Adrenal gland (tissue), 12 donors: ENCODE results near the gene CCDC24. TPM values are rescaled to one million over a fixed set of nuclear protein-coding genes. Genes with fewer than 3 reads are reported as not detected.
A peak's percentile ranks its signal among the peaks of the same experiment; 100 is the strongest.

Experiments used
- DNase-seq, 7 donors: peaks; one replicate each; pipeline ENCODE4 v3.0.0-alpha.2; 2019 to 2020
- H3K27ac ChIP-seq, 5 donors: fragments of 200-600 bp; sonication (generic) in 4 of 5; 1 replicate in 3 of 5; 2 replicates in 2 of 5; pipeline versions ENCODE4 v1.5.1 to v1.8.0; 2016 to 2020; ENCODE audit warnings: mild to moderate bottlenecking in 1 of 5
- H3K27me3 ChIP-seq: fragments of 200-600 bp; 2 replicates; pipeline ENCODE4 v1.8.0; 2021
- H3K36me3 ChIP-seq, 2 donors: fragments of 200-600 bp; replicated peaks in 1 of 2; 1 replicate in 1 of 2; 2 replicates in 1 of 2; pipeline versions ENCODE4 v1.5.1 to v1.8.0; 2018 to 2022
- H3K4me1 ChIP-seq, 2 donors: fragments of 200-600 bp; replicated peaks in 1 of 2; 1 replicate in 1 of 2; 2 replicates in 1 of 2; pipeline versions ENCODE4 v1.5.1 to v1.8.0; 2018 to 2021
- H3K4me3 ChIP-seq, 4 donors: fragments of 200-600 bp; sonication (generic) in 3 of 4; one replicate each; pipeline ENCODE4 v1.5.1; 2016 to 2018
- H3K9me3 ChIP-seq, 3 donors: fragments of 200-600 bp; sonication (generic) in 1 of 3; replicated peaks in 1 of 3; 1 replicate in 2 of 3; 2 replicates in 1 of 3; pipeline versions ENCODE4 v1.5.1 to v1.8.0; 2016 to 2021
- POLR2A ChIP-seq, 2 donors: fragments of 450-650 bp; IDR thresholded peaks; one replicate each; pipeline ENCODE4 v1.6.1; 2017; ENCODE audit warnings: antibody characterized with exemption in 2 of 2, mild to moderate bottlenecking in 2 of 2, moderate library complexity in 1 of 2
- WGBS, 4 donors: extraction: QIAGEN DNeasy Blood & Tissue Kit in 2 of 4; methylation state at CpG; one replicate each; pipeline versions ENCODE4 v1.1.5 to v1.1.7; 2013 to 2017; 5-methylcytosine and 5-hydroxymethylcytosine counted together
- intact Hi-C, 2 donors: fragments of 100-400 bp; cut with DNase I; formaldehyde crosslinking; loops; one replicate each; pipeline versions ENCODE4 v1.14.1 to v1.15.0; 2022 to 2023
- polyA plus RNA-seq, 3 donors: library from polyadenylated mRNA; stranded (reverse); fragments of 200-250 nt in 2 of 3; fragments of 350-450 nt in 1 of 3; fragmentation: Illumina TruSeq in 1 of 3; extraction: RNeasy Lipid Tissue Mini Kit (QIAGEN cat#74804) in 1 of 3; gene quantifications; one replicate each; pipeline ENCODE4 v1.2.3, GENCODE V29; 2013 to 2014
- total RNA-seq, 9 donors: library from RNA; depleted of rRNA in 4 of 9; stranded (reverse); fragments of >200 nt in 4 of 9; fragments of 120-200 nt in 1 of 9; fragmentation: NEBNext Ultra II Directional in 1 of 9; extraction: Animal tissue kit (Norgen Biotek cat#: 25700) in 1 of 9; gene quantifications; one replicate each; pipeline versions ENCODE4 v1.1.0 to v1.2.4, GENCODE V29; 2013 to 2023
- TF ChIP-seq, protein P1 (sequence below), 6 experiments: fragments of 450-650 bp in 4 of 6; fragments of 200-600 bp in 2 of 6; sonication (generic) in 1 of 6; IDR thresholded peaks; 1 replicate in 5 of 6; 2 replicates in 1 of 6; pipeline versions ENCODE4 v1.5.1 to v1.8.0; 2016 to 2021; ENCODE audit warnings: antibody characterized with exemption in 6 of 6, mild to moderate bottlenecking in 2 of 6, moderate library complexity in 1 of 6
- donor health status: healthy with polysubstance abuse.
- donor health status: Bipolar disorder and iron deficiency.
- donor health status: DM: yes; HTN: yes; CAD: no.
- donor health status: DM: no; HTN: no; CAD: no.
- donor health status: DM: no; HTN: no; CAD: no.
- donor health status: DM: yes; HTN: yes; CAD: no.

Gene CCDC24
- total and polyA plus RNA-seq, 12 donors = 3.1 to 53.5 (median 11.7) TPM

- intact Hi-C loops = loop anchor here (5.0 to 10.0 kb wide), 2 partner anchors 37 to 514 kb away; no protein-coding TSS in a partner anchor
- Histone ChIP-seq H3K4me3 (no peak overlapping the region), H3K27me3 (no peaks in the 10 kb centered on the region), H3K9me3 (no peaks in the 10 kb centered on the region), H3K4me1 (peaks cover 19 to 28% of the 10 kb centered on the region in 2 donors), H3K36me3 (no peaks in the 10 kb centered on the region), H3K27ac (no peak overlapping the region)
- DNase-seq = no peak
- WGBS, 4 donors = 52 to 66% (median 60%) methylated on average over 2 of the region's 2 CpGs
- TF ChIP-seq, protein P1, sequence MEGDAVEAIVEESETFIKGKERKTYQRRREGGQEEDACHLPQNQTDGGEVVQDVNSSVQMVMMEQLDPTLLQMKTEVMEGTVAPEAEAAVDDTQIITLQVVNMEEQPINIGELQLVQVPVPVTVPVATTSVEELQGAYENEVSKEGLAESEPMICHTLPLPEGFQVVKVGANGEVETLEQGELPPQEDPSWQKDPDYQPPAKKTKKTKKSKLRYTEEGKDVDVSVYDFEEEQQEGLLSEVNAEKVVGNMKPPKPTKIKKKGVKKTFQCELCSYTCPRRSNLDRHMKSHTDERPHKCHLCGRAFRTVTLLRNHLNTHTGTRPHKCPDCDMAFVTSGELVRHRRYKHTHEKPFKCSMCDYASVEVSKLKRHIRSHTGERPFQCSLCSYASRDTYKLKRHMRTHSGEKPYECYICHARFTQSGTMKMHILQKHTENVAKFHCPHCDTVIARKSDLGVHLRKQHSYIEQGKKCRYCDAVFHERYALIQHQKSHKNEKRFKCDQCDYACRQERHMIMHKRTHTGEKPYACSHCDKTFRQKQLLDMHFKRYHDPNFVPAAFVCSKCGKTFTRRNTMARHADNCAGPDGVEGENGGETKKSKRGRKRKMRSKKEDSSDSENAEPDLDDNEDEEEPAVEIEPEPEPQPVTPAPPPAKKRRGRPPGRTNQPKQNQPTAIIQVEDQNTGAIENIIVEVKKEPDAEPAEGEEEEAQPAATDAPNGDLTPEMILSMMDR (IDR thresholded peaks at IDR 0.05) = no peak
- TF ChIP-seq POLR2A (IDR thresholded peaks at IDR 0.05) = no peak
These were observed 47.7 kb downstream of the CCDC24 start for GRCh38 chr1:44038876-44039657.

- TF ChIP-seq, protein P1 (IDR thresholded peaks at IDR 0.05) = no peak
- TF ChIP-seq POLR2A (IDR thresholded peaks at IDR 0.05) = no peak
- Histone ChIP-seq H3K4me3 (no peak overlapping the region), H3K4me1 (peaks cover 18 to 22% of the 10 kb centered on the region in 2 donors), H3K9me3 (no peaks in the 10 kb centered on the region), H3K27me3 (no peaks in the 10 kb centered on the region), H3K36me3 (no peaks in the 10 kb centered on the region), H3K27ac (no peak overlapping the region)
- intact Hi-C loops = no loop called here
- WGBS, 4 donors = 72 to 80% (median 76%) methylated on average over 2 of the region's 2 CpGs
- DNase-seq = no peak
These were observed 49.0 kb downstream of the CCDC24 start for GRCh38 chr1:44040418-44040817.

DNA sequence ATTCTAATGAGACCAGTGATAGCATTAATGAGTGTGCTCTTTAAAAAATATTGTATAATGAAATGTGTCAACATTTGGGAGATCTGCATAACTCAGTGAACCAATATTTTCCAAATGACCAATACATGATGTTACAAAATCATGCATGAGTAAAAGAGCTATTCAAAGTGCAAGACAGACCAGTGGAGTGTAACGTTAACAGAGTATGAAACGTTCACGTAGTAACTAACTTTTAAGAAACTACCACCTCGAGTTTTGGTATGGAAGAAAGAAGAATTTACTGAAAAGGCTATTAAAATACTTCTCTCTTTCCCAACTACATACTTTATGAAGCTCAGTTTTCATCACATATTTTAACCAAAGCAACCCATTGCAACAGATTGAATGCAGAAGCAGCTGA is 49.4 kb downstream of the CCDC24 start:
- intact Hi-C loops = no loop called here
- Histone ChIP-seq H3K36me3 (no peaks in the 10 kb centered on the region), H3K4me1 (peaks cover 13 to 18% of the 10 kb centered on the region in 2 donors), H3K9me3 (no peaks in the 10 kb centered on the region), H3K27me3 (no peaks in the 10 kb centered on the region), H3K4me3 (no peak overlapping the region), H3K27ac (no peak overlapping the region)
- WGBS, 4 donors = 79 to 91% (median 86%) methylated on average over 4 of the region's 4 CpGs
- DNase-seq = no peak
- TF ChIP-seq, protein P1 (IDR thresholded peaks at IDR 0.05) = no peak
- TF ChIP-seq POLR2A (IDR thresholded peaks at IDR 0.05) = no peak

GRCh38 chr1:44043176-44044070 is 52.0 kb downstream of the CCDC24 start:
- no peaks in the 10 kb centered on the region for H3K9me3 ChIP-seq
- H3K36me3 ChIP-seq = no peaks in the 10 kb centered on the region
- no peak for TF ChIP-seq POLR2A (IDR thresholded peaks at IDR 0.05)
- TF ChIP-seq, protein P1 (IDR thresholded peaks at IDR 0.05) = no peak
- H3K4me1 ChIP-seq = peaks cover 9 to 13% of the 10 kb centered on the region in 2 donors
- peak overlapping the region in 4 of 5 donors; percentile 27 to 78 (median 52) for H3K27ac ChIP-seq
- H3K27me3 ChIP-seq = no peaks in the 10 kb centered on the region
- peak in 2 of 7 donors; percentile 47 to 63 for DNase-seq
- intact Hi-C loops = no loop called here
- WGBS, 4 donors = 63 to 72% (median 70%) methylated on average over 16 of the region's 16 CpGs
- no peak overlapping the region for H3K4me3 ChIP-seq
